Measurements from ENCODE around the gene TBRG4.

DNA sequence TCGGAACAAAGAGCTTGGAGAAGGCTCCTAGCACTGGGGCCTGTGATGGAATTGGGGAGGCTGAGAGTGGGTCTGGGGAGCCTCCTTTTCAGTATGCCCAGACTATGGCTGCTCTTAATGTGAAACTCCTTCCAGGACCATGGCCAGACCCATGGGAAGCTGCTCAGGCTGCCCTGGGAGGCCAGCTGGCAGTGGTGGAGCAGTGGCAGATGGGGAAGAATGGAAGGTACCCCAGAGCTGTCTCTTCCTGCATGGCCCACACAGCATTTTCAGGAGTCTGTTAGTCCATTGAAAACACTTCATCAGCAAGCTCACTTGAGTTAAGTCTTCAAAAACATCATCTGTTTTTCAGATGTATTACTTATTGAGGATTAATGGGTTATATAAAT is 41.2 kb downstream of the TBRG4 start:
- no peak for TF ChIP-seq POLR2A (IDR thresholded peaks at IDR 0.05)
- TF ChIP-seq, protein P1, sequence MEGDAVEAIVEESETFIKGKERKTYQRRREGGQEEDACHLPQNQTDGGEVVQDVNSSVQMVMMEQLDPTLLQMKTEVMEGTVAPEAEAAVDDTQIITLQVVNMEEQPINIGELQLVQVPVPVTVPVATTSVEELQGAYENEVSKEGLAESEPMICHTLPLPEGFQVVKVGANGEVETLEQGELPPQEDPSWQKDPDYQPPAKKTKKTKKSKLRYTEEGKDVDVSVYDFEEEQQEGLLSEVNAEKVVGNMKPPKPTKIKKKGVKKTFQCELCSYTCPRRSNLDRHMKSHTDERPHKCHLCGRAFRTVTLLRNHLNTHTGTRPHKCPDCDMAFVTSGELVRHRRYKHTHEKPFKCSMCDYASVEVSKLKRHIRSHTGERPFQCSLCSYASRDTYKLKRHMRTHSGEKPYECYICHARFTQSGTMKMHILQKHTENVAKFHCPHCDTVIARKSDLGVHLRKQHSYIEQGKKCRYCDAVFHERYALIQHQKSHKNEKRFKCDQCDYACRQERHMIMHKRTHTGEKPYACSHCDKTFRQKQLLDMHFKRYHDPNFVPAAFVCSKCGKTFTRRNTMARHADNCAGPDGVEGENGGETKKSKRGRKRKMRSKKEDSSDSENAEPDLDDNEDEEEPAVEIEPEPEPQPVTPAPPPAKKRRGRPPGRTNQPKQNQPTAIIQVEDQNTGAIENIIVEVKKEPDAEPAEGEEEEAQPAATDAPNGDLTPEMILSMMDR (IDR thresholded peaks at IDR 0.05 in 8 of 11, conservative IDR thresholded peaks at IDR 0.05 in 3 of 11): no peak

Data from spleen (tissue), 7 donors.